HepG2 (cell line): Measurements from ENCODE around the gene PEX14. TPM values are rescaled to one million over a fixed set of nuclear protein-coding genes. Genes with fewer than 3 reads are reported as not detected.

Source experiments
- ATF2 ChIP-seq: sonication (generic); formaldehyde crosslinking; IDR thresholded peaks from 2 replicates; pipeline ENCODE4 v1.4.0; 2020; ENCODE audit warnings: missing genetic modification reagents
- CSRNP2 ChIP-seq: sonication (generic); formaldehyde crosslinking; conservative IDR thresholded peaks from 2 replicates; pipeline ENCODE4 v1.8.0; 2022; ENCODE audit warnings: low read depth, missing genetic modification reagents
- HOMEZ ChIP-seq: IDR thresholded peaks from 2 replicates; pipeline ENCODE4 v1.6.1; 2016; ENCODE audit warnings: low read depth
- KLF12 ChIP-seq: sonication (generic); formaldehyde crosslinking; IDR thresholded peaks from 2 replicates; pipeline ENCODE4 v1.4.0; 2020; ENCODE audit warnings: missing genetic modification reagents, borderline replicate concordance
- RBM22 ChIP-seq: fragments of 200-400 bp; formaldehyde crosslinking; optimal IDR thresholded peaks from 2 replicates; pipeline ENCODE3; 2017; ENCODE audit warnings: mild to moderate bottlenecking, low read length, moderate library complexity
- ZFP36L2 ChIP-seq: sonication (generic); formaldehyde crosslinking; IDR thresholded peaks from 2 replicates; pipeline ENCODE4 v1.4.0; 2020; ENCODE audit warnings: missing genetic modification reagents
- ZFP90 ChIP-seq: sonication (generic); formaldehyde crosslinking; IDR thresholded peaks from 2 replicates; pipeline ENCODE4 v1.8.0; 2022; ENCODE audit warnings: missing genetic modification reagents, mild to moderate bottlenecking, inconsistent platforms, borderline replicate concordance
- ZNF276 ChIP-seq: sonication (generic); formaldehyde crosslinking; IDR thresholded peaks from 2 replicates; pipeline ENCODE4 v1.4.0; 2020; ENCODE audit warnings: mild to moderate bottlenecking, low read depth, missing genetic modification reagents
- ZNF619 ChIP-seq: sonication (generic); formaldehyde crosslinking; IDR thresholded peaks from 2 replicates; pipeline ENCODE4 v1.4.0; 2020; ENCODE audit warnings: mild to moderate bottlenecking, missing genetic modification reagents
- ZNF720 ChIP-seq: sonication (generic); formaldehyde crosslinking; IDR thresholded peaks from 2 replicates; pipeline ENCODE4 v1.4.0; 2020; ENCODE audit warnings: missing genetic modification reagents
- ZNF740 ChIP-seq: sonication (generic); formaldehyde crosslinking; IDR thresholded peaks from 2 replicates; pipeline ENCODE4 v1.4.0; 2020; ENCODE audit warnings: missing genetic modification reagents
- polyA plus RNA-seq, 8 experiments: library from polyadenylated mRNA; depleted of rRNA in 3 of 8; stranded (reverse) in 7 of 8; unstranded in 1 of 8; fragments of >200 nt; fragmentation: Illumina TruSeq in 4 of 8; extraction: Trizol in 4 of 8; gene quantifications; 2 replicates each; pipeline versions ENCODE4 v1.2.1 to v1.2.3, GENCODE V29; 2011 to 2016; ENCODE audit warnings: low read depth in 4 of 8, missing spikeins in 1 of 8, mixed read lengths in 1 of 8; ENCODE audit not compliant: insufficient read depth in 1 of 8
- total RNA-seq, 5 experiments: library from RNA; depleted of rRNA; stranded (reverse); fragments of >200 nt; fragmentation: Illumina TruSeq; extraction: Trizol; gene quantifications; 2 replicates each; pipeline ENCODE4 v1.2.3, GENCODE V29; 2016; ENCODE audit warnings: low read depth in 1 of 5
- TF ChIP-seq, protein P1 (sequence below): sonication (generic); formaldehyde crosslinking; IDR thresholded peaks from 2 replicates; pipeline ENCODE4 v1.5.1; 2020; ENCODE audit warnings: mild to moderate bottlenecking, missing genetic modification reagents, borderline replicate concordance
- TF ChIP-seq, protein P2 (sequence below): sonication (generic); formaldehyde crosslinking; IDR thresholded peaks from 2 replicates; pipeline ENCODE4 v1.4.0; 2020; ENCODE audit warnings: missing genetic modification reagents, low read depth, mild to moderate bottlenecking, borderline replicate concordance

PEX14 gene
- total and polyA plus RNA-seq, 2 of the 13 experiments (the other 11 are each of a cell fraction or from before 2014, with no cell fraction given), result 6.5 to 9.9 TPM

DNA sequence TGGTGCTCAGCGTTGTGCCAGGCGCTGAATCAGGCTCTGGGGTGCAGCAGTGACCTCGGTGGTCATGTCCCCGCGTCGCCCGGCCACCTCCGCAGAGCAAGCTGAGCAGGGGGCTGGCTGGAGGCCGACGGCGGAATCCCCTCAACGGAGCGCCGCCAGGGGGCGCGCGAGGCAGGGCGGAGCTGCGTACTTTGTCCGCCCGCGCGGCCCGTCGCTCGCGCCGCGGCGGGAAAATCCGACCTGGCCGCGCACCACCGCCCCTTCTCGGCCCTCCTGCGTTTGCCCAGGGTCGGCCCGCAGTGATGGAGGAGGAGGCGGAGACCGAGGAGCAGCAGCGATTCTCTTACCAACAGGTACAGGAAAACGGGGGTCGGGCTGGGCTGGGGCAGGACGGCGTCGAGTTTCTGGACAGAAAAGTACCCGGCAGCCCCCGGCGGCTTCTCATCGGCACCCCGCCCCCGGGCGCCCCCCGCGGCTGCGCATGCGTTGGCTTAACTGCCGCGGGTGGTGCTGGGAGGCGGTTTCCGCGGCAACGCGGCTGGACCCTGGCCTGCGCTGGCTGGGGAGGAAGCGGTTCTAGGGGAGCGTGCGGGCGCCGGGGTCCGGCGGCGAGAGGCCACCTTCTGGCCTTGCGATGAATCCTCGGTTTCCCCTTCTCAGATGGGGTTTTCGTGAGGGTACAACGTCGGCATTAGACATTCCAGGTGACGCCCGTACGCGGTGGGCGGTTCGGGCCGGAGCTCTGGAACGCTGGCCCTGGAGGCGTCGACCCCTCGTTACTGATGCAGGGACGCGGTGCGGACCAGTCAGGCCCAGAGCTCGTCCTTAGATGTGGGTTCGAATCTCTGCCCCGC is 44.3 kb upstream of the PEX14 start, which contains the start of gene CENPS (continued):
- TF ChIP-seq, protein P1, sequence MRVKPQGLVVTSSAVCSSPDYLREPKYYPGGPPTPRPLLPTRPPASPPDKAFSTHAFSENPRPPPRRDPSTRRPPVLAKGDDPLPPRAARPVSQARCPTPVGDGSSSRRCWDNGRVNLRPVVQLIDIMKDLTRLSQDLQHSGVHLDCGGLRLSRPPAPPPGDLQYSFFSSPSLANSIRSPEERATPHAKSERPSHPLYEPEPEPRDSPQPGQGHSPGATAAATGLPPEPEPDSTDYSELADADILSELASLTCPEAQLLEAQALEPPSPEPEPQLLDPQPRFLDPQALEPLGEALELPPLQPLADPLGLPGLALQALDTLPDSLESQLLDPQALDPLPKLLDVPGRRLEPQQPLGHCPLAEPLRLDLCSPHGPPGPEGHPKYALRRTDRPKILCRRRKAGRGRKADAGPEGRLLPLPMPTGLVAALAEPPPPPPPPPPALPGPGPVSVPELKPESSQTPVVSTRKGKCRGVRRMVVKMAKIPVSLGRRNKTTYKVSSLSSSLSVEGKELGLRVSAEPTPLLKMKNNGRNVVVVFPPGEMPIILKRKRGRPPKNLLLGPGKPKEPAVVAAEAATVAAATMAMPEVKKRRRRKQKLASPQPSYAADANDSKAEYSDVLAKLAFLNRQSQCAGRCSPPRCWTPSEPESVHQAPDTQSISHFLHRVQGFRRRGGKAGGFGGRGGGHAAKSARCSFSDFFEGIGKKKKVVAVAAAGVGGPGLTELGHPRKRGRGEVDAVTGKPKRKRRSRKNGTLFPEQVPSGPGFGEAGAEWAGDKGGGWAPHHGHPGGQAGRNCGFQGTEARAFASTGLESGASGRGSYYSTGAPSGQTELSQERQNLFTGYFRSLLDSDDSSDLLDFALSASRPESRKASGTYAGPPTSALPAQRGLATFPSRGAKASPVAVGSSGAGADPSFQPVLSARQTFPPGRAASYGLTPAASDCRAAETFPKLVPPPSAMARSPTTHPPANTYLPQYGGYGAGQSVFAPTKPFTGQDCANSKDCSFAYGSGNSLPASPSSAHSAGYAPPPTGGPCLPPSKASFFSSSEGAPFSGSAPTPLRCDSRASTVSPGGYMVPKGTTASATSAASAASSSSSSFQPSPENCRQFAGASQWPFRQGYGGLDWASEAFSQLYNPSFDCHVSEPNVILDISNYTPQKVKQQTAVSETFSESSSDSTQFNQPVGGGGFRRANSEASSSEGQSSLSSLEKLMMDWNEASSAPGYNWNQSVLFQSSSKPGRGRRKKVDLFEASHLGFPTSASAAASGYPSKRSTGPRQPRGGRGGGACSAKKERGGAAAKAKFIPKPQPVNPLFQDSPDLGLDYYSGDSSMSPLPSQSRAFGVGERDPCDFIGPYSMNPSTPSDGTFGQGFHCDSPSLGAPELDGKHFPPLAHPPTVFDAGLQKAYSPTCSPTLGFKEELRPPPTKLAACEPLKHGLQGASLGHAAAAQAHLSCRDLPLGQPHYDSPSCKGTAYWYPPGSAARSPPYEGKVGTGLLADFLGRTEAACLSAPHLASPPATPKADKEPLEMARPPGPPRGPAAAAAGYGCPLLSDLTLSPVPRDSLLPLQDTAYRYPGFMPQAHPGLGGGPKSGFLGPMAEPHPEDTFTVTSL, result no peak; the same call in 1 of the 2 replicates
- TF ChIP-seq, protein P2, sequence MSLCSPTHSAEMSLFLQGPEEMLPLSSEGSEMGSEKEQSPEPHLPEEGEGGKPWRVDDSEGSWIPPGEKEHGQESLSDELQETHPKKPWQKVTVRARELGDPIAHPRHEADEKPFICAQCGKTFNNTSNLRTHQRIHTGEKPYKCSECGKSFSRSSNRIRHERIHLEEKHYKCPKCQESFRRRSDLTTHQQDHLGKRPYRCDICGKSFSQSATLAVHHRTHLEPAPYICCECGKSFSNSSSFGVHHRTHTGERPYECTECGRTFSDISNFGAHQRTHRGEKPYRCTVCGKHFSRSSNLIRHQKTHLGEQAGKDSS (CRISPR knock-in tag), result peak; percentile 80
- peak; percentile 98 for TF ChIP-seq CSRNP2
- no peak for TF ChIP-seq RBM22
- TF ChIP-seq KLF12 (CRISPR knock-in tag), result peak; percentile 77; the same call in 1 of the 2 replicates
- peak; percentile 70 for TF ChIP-seq ZNF619 (CRISPR knock-in tag)
- TF ChIP-seq ZNF740 (CRISPR knock-in tag), result no peak
- no peak for TF ChIP-seq ZNF720 (CRISPR knock-in tag)
- peak; percentile 65; the same call in 1 of the 2 replicates for TF ChIP-seq ATF2 (CRISPR knock-in tag)
- TF ChIP-seq ZFP90 (CRISPR knock-in tag), result peak; percentile 87; the same call in 1 of the 2 replicates
- no peak; the same call in 1 of the 2 replicates for TF ChIP-seq HOMEZ (CRISPR knock-in tag)
- peak; percentile 78; the same call in 1 of the 2 replicates for TF ChIP-seq ZNF276
- TF ChIP-seq ZFP36L2, result no peak
